ENCODE results near the gene IFITM2. TPM values are rescaled to one million over a fixed set of nuclear protein-coding genes. Genes with fewer than 3 reads are reported as not detected.
A peak's percentile ranks its signal among the peaks of the same experiment; 100 is the strongest.

The IFITM2 gene
- polyA plus RNA-seq, 1 donor (not counting 4 experiments of a cell fraction or from before 2014, with no cell fraction given): 83.0 TPM

DNA sequence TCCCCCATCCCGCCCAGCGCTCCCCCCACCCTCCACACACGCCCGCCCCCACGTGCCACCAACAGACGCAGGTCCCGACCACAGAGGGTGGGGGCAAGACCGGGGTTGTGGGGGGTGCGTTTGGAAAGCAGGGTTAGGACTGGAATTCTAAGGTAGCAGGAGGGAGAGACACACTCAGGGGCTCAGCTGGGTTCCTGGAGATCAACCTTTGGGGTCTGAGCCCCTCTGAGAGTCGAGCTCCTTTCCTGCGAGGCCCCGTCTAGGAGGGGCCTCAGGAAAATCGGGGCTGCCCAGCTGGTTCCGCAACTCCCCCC, 18.3 kb upstream of the IFITM2 start:
- Histone ChIP-seq H3K9me3 (ENCODE audit: control insufficient read depth, low read depth, low read length) (no peaks in the 10 kb centered on the region), H3K4me1 (ENCODE audit: control insufficient read depth, extremely low read depth, insufficient read depth, low read length) (peaks cover 7% of the 10 kb centered on the region), H4K20me1 (ENCODE audit: control insufficient read depth, extremely low read depth, insufficient read depth, low read length) (no peaks in the 10 kb centered on the region), H3K9me1 (ENCODE audit: control insufficient read depth, extremely low read depth, insufficient read depth, low read length) (no peaks in the 10 kb centered on the region), H3K9ac (ENCODE audit: control insufficient read depth, extremely low read depth, insufficient read depth, low read length) (no peak overlapping the region), H3K27ac (ENCODE audit: control insufficient read depth, insufficient read depth, low read length) (no peak overlapping the region), H3K4me3 (ENCODE audit: control insufficient read depth in 2 of 3, extremely low read depth in 1 of 3, insufficient read depth in 2 of 3, low read depth in 1 of 3, low read length in 3 of 3) (peak overlapping the region in 1 of 3 experiments; percentile 2), H3K4me2 (ENCODE audit: control insufficient read depth, extremely low read depth, insufficient read depth, low read depth, low read length) (no peak overlapping the region), H3K36me3 (ENCODE audit: control insufficient read depth in 2 of 2, extremely low read depth in 1 of 2, insufficient read depth in 2 of 2, low read length in 2 of 2) (no peaks in the 10 kb centered on the region), H2AFZ (ENCODE audit: control insufficient read depth, low read length) (no peak overlapping the region), H3K79me2 (ENCODE audit: control insufficient read depth, insufficient read depth, low read length) (no peaks in the 10 kb centered on the region), H3K27me3 (ENCODE audit: control insufficient read depth, extremely low read depth, insufficient read depth, low read length) (peaks cover 30% of the 10 kb centered on the region)
- DNase-seq (ENCODE audit: low read depth, low spot score): no peak
- no peak for TF ChIP-seq EZH2 (IDR thresholded peaks at IDR 0.05; ENCODE audit: low read length)
- TF ChIP-seq, protein P1, sequence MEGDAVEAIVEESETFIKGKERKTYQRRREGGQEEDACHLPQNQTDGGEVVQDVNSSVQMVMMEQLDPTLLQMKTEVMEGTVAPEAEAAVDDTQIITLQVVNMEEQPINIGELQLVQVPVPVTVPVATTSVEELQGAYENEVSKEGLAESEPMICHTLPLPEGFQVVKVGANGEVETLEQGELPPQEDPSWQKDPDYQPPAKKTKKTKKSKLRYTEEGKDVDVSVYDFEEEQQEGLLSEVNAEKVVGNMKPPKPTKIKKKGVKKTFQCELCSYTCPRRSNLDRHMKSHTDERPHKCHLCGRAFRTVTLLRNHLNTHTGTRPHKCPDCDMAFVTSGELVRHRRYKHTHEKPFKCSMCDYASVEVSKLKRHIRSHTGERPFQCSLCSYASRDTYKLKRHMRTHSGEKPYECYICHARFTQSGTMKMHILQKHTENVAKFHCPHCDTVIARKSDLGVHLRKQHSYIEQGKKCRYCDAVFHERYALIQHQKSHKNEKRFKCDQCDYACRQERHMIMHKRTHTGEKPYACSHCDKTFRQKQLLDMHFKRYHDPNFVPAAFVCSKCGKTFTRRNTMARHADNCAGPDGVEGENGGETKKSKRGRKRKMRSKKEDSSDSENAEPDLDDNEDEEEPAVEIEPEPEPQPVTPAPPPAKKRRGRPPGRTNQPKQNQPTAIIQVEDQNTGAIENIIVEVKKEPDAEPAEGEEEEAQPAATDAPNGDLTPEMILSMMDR (optimal IDR thresholded peaks at IDR 0.05 in 1 of 3, IDR thresholded peaks at IDR 0.05 in 1 of 3, conservative IDR thresholded peaks at IDR 0.05 in 1 of 3; ENCODE audit: extremely low read depth in 1 of 3, insufficient read depth in 2 of 3, low read length in 3 of 3): no peak
- dilution Hi-C loops (cut with MboI; ENCODE audit: extremely low pct_ligation_motif_present, low sequenced_read_pairs): no loop called here
- FAIRE-seq: no peak

DNA sequence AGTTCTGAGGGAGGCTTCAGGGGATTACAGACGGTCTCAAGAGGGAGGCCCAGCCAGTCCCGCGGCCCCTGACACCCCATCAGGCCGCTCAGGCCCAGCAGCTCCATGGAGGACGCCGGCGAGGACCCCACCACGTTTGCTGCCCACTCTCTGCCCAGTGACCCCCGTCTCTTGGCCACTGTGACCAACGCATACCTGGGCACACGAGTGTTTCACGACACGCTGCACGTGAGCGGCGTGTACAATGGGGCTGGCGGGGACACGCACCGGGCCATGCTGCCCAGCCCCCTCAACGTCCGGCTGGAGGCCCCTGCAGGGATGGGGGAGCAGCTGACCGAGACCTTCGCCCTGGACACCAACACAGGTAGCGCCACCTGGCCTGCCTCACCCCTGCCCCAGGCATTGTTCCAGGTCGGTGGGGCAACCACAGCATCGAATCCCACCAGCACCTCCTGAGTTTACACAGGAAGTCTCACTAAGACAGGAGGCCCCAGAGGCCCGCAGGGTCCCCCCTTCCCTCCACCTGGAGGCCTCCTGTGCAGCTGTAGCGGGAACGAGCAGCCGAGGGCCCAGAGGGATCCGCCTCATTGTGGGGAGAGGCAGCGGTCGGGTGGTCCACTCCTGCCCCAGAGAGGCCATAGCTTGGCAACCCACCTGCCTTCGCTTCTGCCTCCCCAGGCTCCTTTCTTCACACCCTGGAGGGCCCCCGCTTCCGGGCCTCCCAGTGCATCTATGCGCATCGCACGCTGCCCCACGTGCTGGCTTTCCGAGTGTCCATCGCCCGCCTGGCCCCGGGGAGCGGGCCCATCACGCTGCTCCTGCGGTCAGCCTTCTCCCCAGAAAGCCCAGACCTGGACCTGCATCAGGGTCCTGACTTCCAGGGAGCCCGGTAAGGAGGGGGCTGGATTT, 17.6 kb upstream of the IFITM2 start:
- TF ChIP-seq, protein P1 (optimal IDR thresholded peaks at IDR 0.05 in 1 of 3, IDR thresholded peaks at IDR 0.05 in 1 of 3, conservative IDR thresholded peaks at IDR 0.05 in 1 of 3; ENCODE audit: extremely low read depth in 1 of 3, insufficient read depth in 2 of 3, low read length in 3 of 3): no peak
- no peak for TF ChIP-seq EZH2 (IDR thresholded peaks at IDR 0.05; ENCODE audit: low read length)
- no peak overlapping the region for H3K4me2 ChIP-seq (ENCODE audit: control insufficient read depth, extremely low read depth, insufficient read depth, low read depth, low read length)
- DNase-seq (ENCODE audit: low read depth, low spot score) (no peak), FAIRE-seq (no peak)
- no peaks in the 10 kb centered on the region for H4K20me1 ChIP-seq (ENCODE audit: control insufficient read depth, extremely low read depth, insufficient read depth, low read length)
- H3K4me3 ChIP-seq (ENCODE audit: control insufficient read depth in 2 of 3, extremely low read depth in 1 of 3, insufficient read depth in 2 of 3, low read depth in 1 of 3, low read length in 3 of 3): no peak overlapping the region
- H3K9me1 ChIP-seq (ENCODE audit: control insufficient read depth, extremely low read depth, insufficient read depth, low read length): no peaks in the 10 kb centered on the region
- no peak overlapping the region for H2AFZ ChIP-seq (ENCODE audit: control insufficient read depth, low read length)
- H3K4me1 ChIP-seq (ENCODE audit: control insufficient read depth, extremely low read depth, insufficient read depth, low read length): peaks cover 7% of the 10 kb centered on the region
- no peaks in the 10 kb centered on the region for H3K79me2 ChIP-seq (ENCODE audit: control insufficient read depth, insufficient read depth, low read length)
- H3K27ac ChIP-seq (ENCODE audit: control insufficient read depth, insufficient read depth, low read length): no peak overlapping the region
- peaks cover 30% of the 10 kb centered on the region for H3K27me3 ChIP-seq (ENCODE audit: control insufficient read depth, extremely low read depth, insufficient read depth, low read length)
- H3K36me3 ChIP-seq (ENCODE audit: control insufficient read depth in 2 of 2, extremely low read depth in 1 of 2, insufficient read depth in 2 of 2, low read length in 2 of 2): no peaks in the 10 kb centered on the region
- no peaks in the 10 kb centered on the region for H3K9me3 ChIP-seq (ENCODE audit: control insufficient read depth, low read depth, low read length)
- H3K9ac ChIP-seq (ENCODE audit: control insufficient read depth, extremely low read depth, insufficient read depth, low read length): no peak overlapping the region
- dilution Hi-C loops (cut with MboI; ENCODE audit: extremely low pct_ligation_motif_present, low sequenced_read_pairs): no loop called here
